ENCODE results near the gene CUEDC2. TPM values are rescaled to one million over a fixed set of nuclear protein-coding genes. Genes with fewer than 3 reads are reported as not detected.
A peak's percentile ranks its signal among the peaks of the same experiment; 100 is the strongest.
"Not testable (repeated sequence)": the region's sequence is repeated elsewhere in the genome, so short reads cannot be mapped to it uniquely, and the experiment has no call there.

The CUEDC2 gene
- total RNA-seq, 2 donors from 2014 or later: 30.2 to 32.1 TPM

DNA sequence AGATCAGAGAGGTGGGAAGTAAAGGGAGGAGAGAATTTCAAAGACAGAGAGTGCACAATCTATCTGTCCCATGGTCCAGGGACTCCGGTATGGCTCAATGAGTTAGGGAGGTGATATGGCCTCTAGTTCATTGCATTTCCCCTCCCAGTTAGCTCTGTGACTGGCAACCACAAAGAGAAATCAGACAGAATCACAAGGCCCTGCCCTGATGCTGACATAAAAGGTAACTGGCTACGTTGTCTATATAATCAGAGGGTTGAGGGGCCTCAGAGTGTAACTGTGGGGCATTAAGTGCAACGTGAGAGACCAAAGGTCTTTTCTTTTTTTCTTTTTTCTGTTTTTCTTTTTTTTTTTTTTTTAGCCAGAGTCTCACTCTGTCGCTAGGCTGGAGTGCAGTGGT lies 26.3 kb upstream of the CUEDC2 start:
- TF ChIP-seq, protein P1, sequence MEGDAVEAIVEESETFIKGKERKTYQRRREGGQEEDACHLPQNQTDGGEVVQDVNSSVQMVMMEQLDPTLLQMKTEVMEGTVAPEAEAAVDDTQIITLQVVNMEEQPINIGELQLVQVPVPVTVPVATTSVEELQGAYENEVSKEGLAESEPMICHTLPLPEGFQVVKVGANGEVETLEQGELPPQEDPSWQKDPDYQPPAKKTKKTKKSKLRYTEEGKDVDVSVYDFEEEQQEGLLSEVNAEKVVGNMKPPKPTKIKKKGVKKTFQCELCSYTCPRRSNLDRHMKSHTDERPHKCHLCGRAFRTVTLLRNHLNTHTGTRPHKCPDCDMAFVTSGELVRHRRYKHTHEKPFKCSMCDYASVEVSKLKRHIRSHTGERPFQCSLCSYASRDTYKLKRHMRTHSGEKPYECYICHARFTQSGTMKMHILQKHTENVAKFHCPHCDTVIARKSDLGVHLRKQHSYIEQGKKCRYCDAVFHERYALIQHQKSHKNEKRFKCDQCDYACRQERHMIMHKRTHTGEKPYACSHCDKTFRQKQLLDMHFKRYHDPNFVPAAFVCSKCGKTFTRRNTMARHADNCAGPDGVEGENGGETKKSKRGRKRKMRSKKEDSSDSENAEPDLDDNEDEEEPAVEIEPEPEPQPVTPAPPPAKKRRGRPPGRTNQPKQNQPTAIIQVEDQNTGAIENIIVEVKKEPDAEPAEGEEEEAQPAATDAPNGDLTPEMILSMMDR (IDR thresholded peaks at IDR 0.05): no peak
- no peak overlapping the region for H3K4me3 ChIP-seq
- intact Hi-C loops (cut with DNase I): no loop called here
- H3K4me1 ChIP-seq: peaks cover 12% of the 10 kb centered on the region
- no peak for DNase-seq
- no peak overlapping the region for H3K9ac ChIP-seq (ENCODE audit: low read depth in 2 of 2, low read length in 2 of 2)
- no peaks in the 10 kb centered on the region for H3K27me3 ChIP-seq
- no peaks in the 10 kb centered on the region for H3K36me3 ChIP-seq
- H3K9me3 ChIP-seq: no peaks in the 10 kb centered on the region
- H3K27ac ChIP-seq: no peak overlapping the region

DNA sequence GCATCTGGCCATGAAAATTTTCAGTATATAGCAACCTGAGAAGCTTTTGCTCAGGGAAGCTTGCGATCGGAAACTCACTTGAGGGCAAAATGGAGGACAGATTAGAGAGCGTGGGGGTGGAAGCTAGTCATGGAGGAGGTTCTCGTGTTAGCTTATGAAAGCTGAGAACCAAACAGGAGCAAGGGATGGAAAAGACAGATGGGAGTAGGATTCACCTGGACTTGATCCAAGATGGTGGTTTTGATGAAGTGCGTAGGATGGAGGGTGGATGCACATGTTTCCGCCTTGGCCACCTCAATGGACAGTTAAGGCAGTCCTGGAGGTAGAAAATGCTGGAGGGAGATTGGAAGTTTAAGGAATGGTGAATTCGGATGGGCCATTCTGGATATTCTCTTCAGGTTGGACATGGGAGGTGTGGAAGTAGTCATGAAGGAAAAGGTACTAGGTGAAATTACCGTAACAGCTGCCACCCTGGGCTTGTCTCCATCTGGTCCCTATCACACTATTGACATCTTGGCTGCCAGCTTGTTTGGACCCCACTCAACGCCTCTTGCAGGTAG lies 25.3 kb upstream of the CUEDC2 start:
- Histone ChIP-seq H3K4me3 (no peak overlapping the region), H3K36me3 (no peaks in the 10 kb centered on the region), H3K27me3 (no peaks in the 10 kb centered on the region), H3K9me3 (no peaks in the 10 kb centered on the region), H3K27ac (no peak overlapping the region), H3K9ac (ENCODE audit: low read depth in 2 of 2, low read length in 2 of 2) (no peak overlapping the region), H3K4me1 (peaks cover 12% of the 10 kb centered on the region)
- TF ChIP-seq, protein P1 (IDR thresholded peaks at IDR 0.05): no peak
- intact Hi-C loops (cut with DNase I): no loop called here
- no peak for DNase-seq

DNA sequence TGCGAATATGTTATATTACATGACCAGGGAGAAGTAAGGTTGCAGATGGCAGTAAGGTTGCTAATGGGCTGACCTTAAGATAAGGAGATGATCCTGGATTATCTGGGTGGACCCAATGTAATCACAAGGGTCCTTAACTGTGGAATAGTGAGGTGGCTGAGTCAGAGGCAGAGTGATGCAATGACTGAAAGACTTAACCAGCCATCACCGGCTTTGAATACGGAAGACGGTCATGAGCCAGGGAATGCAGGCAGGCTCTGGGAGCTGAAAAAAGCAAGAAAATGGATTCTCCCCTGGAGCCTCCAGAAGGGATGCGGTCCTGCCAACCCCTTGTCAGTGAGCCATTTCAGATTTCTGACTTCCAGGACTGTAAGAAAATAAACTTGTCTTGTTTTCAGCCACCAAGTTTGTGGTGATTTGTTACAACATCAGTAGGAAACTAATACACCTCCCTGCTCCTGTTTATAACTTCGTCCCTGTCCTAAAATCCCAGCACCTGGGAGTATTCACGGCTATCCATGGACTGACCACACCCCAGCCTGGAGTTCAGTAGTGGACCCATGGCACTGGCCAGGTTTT lies 23.6 kb upstream of the CUEDC2 start:
- intact Hi-C loops (cut with DNase I): no loop called here
- Histone ChIP-seq H3K27ac (no peak overlapping the region), H3K9ac (ENCODE audit: low read depth in 2 of 2, low read length in 2 of 2) (no peak overlapping the region), H3K4me1 (no peaks in the 10 kb centered on the region), H3K27me3 (no peaks in the 10 kb centered on the region), H3K4me3 (no peak overlapping the region), H3K9me3 (no peaks in the 10 kb centered on the region), H3K36me3 (no peaks in the 10 kb centered on the region)
- TF ChIP-seq, protein P1 (IDR thresholded peaks at IDR 0.05): no peak
- DNase-seq: no peak

DNA sequence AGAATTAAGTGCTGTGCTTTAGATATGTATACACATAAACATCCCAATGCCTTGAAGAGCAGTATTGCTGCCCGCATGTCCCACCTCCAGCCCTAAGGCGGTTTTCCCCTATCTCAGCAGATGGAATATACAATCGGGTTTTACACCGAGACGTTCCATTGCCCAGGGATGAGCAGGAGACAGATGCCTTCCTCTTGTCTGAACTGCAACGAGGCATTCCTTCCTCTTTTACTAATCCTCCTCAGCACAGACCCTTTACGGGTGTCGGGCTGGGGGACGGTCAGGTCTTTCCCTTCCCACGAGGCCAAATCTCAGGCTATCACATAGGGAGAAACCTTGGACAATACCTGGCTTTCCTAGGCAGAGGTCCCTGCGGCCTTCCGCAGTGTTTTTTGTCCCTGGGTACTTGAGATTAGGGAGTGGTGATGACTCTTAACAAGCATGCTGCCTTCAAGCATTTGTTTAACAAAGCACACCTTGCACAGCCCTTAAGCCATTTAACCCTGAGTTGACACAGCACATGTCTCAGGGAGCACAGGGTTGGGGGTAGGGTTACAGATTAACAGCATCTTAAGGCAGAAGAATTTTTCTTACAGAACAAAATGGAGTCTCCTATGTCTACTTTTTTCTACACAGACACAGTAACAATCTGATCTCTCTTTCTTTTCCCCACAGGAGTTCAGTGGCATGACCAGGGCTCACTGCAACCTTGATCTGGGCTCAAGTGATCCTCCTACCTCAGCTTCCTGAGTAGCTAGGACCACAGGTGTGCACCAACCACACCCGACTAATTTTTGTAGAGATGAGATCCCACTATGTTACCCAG lies 22.5 kb upstream of the CUEDC2 start:
- H3K27ac ChIP-seq: not testable (repeated sequence)

DNA sequence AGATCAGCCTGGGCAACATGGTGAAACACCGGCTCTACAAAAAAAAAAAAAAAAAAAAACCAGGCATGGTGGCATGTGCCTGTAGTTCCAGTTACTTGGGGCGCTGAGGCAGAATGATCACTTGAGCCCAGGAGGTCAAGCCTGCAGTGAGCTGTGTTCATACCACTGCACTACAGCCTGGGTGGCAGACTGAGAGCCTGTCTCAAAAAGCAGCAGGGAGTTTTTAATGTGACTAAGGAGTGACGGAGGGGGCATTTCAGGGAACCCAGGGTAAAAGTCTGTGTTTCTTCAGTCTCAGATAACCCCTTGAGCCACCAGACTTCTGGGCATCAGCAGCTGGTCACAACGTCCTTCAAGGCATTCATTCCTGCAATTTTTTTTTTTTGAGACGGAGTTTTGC lies 21.1 kb upstream of the CUEDC2 start:
- intact Hi-C loops (cut with DNase I): no loop called here
- no peak for DNase-seq
- H3K4me3 ChIP-seq: no peak overlapping the region
- no peaks in the 10 kb centered on the region for H3K4me1 ChIP-seq
- H3K27ac ChIP-seq: peak overlapping the region; percentile 25
- no peaks in the 10 kb centered on the region for H3K9me3 ChIP-seq
- TF ChIP-seq, protein P1 (IDR thresholded peaks at IDR 0.05): no peak
- no peak overlapping the region for H3K9ac ChIP-seq (ENCODE audit: low read depth in 2 of 2, low read length in 2 of 2)
- no peaks in the 10 kb centered on the region for H3K27me3 ChIP-seq
- no peaks in the 10 kb centered on the region for H3K36me3 ChIP-seq

More for the DNA sequence above, 22.5 kb upstream of the CUEDC2 start:
- H3K9me3 ChIP-seq; H3K27me3 ChIP-seq; H3K4me3 ChIP-seq; H3K36me3 ChIP-seq; H3K4me1 ChIP-seq; DNase-seq; H3K9ac ChIP-seq (ENCODE audit: low read depth in 2 of 2, low read length in 2 of 2); intact Hi-C loops (cut with DNase I): not testable (repeated sequence)

All from colonic mucosa (tissue), 4 donors.